Activated gamma-delta T cell treated with Interleukin-2 at 50 U/mL for 16 hours (primary cell): ENCODE results near the gene KCNH5.

Experiments used
- DNase-seq: peaks from one replicate; pipeline ENCODE4 v3.0.0-alpha.2; 2020

The KCNH5 gene

DNA sequence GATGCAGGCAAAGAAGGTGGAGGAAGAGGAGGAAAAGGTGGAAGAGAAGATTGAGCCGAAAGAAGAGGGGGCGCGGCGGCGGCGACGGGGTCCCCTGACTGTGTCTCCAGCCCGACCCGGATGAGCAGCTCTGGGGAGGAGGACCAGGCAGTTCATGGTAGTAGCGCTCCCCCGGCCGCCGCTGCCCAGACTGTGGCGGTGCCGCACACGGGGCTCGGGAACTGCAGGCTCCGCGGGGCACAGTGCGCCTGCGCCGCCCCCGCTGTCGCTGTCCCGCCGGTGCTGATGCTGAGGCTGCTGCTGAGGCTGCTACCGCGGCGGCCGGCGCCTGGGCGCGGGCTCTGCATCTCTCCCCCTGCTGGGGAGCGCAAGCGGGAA, at the start of gene KCNH5:
Gene KCNH5, minus strand, starts transcription at position 225 of the 378 bp plus-strand sequence. CDS start 272 bp downstream, outside the sequence.
- DNase-seq, result no peak

DNA sequence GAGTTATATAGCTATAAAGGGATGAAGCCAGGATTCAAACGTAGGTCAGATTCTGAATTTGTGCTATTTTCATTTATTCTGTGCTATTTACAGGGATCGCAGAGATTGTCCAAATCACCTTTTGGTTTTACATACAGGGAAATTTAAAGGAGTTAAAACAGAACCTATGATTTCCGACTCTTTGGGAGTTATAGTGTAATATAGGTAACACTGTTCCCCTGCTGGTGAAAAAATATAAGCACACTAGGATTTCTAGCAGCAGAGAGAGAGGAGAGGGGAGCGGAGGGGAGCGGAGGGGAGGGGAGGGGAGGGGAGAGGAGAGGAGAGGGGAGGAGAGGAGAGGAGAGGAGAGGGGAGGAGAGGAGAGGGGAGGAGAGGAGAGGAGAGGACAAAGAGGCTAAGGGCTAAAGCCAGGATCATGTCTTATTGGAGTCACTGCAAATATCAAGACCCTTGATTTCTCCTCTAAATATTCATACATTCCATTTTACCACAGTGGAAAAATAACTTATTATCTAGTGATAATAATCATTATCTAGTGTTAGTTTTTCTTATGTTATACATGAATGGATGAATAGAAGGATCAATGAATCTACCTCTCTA, 46.2 kb upstream of the KCNH5 start:
- no peak for DNase-seq

DNA sequence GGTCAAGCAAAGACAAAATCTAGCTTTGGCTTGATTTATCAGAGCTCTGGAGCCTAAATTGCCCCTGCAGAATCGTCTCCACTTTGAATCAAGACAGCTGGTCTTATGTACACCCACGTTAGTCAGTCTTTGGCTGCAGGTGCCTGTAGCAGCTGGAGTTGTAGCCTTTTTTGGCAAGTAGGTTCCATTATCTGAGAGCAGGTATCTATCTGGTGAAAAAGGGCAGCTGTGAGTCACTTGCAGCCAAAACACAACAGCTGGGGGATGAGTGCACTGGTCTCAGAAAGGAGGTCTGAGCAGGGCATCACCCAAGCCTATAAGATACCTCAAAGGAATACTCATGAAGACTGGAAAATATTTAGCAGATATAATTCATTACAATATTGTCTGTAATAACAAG, 43.6 kb upstream of the KCNH5 start:
- no peak for DNase-seq

DNA sequence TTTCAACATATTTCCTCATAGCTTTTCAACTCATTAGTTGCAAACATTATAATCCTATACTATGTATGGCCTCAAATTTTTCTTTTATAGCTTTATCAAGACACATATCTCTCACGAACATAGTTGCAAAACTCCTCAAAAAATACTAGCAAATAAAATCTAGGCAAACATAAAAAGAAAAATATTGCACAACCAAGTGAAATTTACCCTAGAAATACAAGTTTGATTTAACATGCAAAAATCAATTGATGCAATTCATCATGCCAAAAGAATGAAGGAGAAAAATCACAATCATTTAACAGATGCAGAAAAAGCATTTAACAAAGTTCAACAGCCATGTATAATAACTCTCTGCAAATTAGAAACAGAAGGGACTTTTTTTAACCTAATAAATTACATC, 33.3 kb upstream of the KCNH5 start:
- no peak for DNase-seq

GRCh38 chr14:63076488-63076887, 31.2 kb upstream of the KCNH5 start:
- DNase-seq, result no peak

- DNase-seq, result no peak
Observed at GRCh38 chr14:63055631-63056030, 10.4 kb upstream of the KCNH5 start.

DNA sequence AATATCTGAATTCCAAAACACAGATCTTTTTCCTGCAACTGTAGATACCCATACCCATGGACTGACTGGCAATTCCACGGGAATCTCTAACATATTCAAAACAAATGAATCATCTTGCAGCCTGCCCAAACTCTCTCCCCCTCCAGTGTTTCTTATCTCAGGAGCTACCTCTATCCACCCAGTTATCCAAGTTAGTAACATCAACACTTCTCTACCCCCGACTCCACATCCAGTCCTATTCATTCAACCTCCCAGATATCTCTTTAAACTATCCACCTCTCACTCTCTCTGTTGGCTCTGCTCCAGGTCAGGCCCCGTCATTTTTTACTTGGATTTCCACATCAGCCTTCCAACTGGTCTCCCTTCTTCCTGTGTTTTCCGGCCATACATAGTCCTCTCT, 6.7 kb upstream of the KCNH5 start:
- DNase-seq, result no peak

DNA sequence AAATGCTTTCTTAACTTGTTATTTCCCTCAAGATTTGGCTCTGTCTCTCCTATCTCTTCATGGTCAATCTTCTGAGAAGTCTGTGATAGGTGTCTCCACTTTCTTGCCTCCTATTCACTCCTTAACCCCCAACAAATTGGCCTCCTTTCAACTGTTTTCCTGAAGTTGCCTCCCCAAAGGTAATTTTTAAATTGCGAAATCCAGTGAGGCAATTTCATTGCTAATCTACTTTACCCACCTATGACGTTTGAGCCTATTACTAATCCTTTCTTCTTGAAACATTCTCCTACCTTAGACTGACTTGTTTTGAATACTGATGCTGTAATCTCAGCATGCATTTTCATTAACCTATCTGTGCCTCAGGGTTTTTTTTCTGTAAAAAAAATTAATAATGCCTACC, 6.0 kb upstream of the KCNH5 start:
- DNase-seq, result no peak

DNA sequence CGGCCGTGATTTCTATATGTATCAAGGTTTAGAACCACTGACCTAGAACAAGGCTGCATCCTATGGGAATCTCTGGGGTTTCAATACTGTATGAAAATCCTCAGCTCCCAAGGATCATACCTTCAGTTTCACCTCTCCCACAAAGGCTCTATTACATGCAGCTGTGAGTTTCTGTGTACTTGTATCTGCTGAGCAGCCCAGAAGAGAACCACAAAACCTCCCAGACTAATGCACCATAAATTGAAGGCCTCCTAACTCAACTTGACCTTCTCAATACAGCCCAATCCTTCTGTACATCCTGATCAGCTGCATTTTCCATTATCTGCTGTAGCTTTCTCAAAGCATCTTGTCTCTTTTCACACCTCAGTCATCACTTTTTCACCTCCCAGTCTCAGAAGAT, 5.4 kb upstream of the KCNH5 start:
- DNase-seq, result no peak

GRCh38 chr14:63046339-63047268, 1.3 kb upstream of the KCNH5 start:
- no peak for DNase-seq

- DNase-seq, result no peak
Observed at GRCh38 chr14:63045612-63046320, 508 bp upstream of the KCNH5 start.

DNA sequence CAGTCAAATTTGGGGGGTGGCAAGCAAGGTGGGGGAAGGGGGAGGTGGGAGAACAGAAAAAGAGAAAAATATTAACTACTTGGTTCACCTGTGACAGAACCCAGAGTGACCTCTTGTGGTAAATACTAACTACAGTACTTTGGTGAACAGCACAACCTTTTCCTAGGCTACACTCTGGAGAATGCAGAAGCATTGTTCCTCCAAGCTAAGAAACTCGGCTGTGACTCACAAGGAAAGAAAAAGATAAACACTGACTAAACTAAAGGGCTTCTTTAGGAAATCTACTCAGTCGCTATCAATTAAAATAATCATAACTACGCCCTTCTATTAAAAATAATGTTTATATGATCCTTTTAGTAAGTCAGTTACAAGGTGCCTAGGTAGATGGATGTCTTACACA, 5.4 kb downstream of the KCNH5 start:
- DNase-seq, result no peak

DNA sequence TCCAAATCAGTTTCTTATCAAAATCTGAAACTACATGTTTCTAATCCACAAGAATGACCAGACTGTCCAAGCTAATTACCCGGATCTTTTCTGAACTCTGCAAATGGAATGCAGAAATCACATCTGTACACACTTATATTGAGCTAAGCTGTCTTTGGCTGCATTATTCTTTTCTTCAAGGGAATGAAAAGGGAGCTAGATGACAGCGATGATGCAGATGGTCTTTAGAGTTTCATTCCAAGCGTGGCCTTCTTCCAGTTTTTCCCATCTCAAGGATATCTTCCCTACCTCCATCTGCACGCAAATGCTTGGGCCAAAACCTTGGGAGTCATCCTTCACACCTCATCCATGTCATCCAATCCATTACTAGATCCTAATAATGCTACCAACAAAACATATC, 12.6 kb downstream of the KCNH5 start:
- no peak for DNase-seq

- no peak for DNase-seq
Observed at GRCh38 chr14:63032076-63032475, 13.2 kb downstream of the KCNH5 start.

GRCh38 chr14:63030113-63030512, 15.1 kb downstream of the KCNH5 start:
- DNase-seq, result no peak

DNA sequence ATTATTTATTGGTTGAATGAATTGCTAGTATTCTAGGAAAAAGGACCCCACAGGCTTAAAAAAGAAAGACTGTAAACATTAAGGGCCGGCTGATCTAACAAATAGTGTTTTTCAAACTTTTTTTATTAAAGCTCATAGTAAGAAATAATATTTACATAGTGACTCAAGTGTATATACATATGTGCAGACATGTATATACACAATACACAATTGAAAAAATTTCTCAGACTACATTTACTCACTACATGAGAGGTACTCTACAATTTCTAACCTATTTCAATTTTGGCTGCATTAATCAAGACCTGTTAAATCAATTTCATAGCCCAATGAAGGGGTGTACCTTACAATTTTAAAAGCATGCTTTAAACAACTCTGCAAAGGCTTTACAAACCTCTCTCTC, 17.5 kb downstream of the KCNH5 start:
- no peak for DNase-seq

DNA sequence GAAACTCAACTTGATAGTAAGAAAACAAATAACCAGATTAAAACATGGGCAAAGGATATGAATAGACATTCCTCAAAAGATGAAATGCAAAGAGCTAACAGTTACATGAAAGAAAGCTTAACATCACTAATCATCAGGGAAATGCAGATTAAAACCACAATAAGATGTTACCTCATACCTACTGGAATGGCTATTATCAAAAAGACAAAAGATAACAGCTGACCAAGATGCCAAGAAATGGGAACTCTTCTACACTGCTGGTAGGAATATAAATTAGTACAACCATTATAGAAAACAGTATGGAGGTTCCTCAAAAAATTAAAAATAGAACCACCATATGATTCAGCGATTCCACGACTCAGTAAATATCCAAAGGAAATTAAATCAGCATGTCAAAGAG, 18.8 kb downstream of the KCNH5 start:
- no peak for DNase-seq

- DNase-seq, result no peak
Observed at GRCh38 chr14:63014621-63015020, 30.6 kb downstream of the KCNH5 start.

GRCh38 chr14:63012171-63012570, 33.1 kb downstream of the KCNH5 start:
- DNase-seq, result no peak

- no peak for DNase-seq
Observed at GRCh38 chr14:63011623-63012022, 33.6 kb downstream of the KCNH5 start.

GRCh38 chr14:63009495-63009894, 35.8 kb downstream of the KCNH5 start:
- no peak for DNase-seq

DNA sequence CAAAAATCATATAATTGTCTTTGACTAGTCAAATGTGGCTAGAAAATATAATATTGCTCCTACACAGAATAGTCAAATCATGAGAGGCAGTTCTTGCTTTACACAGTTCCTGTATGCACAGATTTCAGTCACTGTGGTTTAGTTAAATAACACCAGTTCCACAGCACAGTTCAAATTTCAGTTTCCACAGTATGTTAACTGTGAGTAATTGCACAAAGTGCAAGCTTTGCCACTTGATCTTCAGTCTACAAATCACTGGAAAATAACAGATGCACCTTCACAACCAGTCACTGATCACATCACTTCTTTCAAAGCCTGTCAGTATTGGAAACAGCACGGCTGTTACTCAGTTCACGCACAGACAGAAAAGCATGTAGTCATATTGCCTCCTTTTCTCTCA, 38.7 kb downstream of the KCNH5 start:
- no peak for DNase-seq

GRCh38 chr14:62994096-62994495, 51.2 kb downstream of the KCNH5 start:
- DNase-seq, result no peak

- DNase-seq, result no peak
Observed at GRCh38 chr14:62988967-62989366, 56.3 kb downstream of the KCNH5 start.
